HG02571 (cell line): ENCODE measurements around the gene SHPK.

Source experiments
- ATAC-seq: cut with Tn5 transposase; IDR thresholded peaks from one replicate; pipeline ENCODE4 v1.9.1; 2021; ENCODE audit warnings: mild to moderate bottlenecking, moderate library complexity; ENCODE audit not compliant: unreplicated experiment

SHPK gene

DNA sequence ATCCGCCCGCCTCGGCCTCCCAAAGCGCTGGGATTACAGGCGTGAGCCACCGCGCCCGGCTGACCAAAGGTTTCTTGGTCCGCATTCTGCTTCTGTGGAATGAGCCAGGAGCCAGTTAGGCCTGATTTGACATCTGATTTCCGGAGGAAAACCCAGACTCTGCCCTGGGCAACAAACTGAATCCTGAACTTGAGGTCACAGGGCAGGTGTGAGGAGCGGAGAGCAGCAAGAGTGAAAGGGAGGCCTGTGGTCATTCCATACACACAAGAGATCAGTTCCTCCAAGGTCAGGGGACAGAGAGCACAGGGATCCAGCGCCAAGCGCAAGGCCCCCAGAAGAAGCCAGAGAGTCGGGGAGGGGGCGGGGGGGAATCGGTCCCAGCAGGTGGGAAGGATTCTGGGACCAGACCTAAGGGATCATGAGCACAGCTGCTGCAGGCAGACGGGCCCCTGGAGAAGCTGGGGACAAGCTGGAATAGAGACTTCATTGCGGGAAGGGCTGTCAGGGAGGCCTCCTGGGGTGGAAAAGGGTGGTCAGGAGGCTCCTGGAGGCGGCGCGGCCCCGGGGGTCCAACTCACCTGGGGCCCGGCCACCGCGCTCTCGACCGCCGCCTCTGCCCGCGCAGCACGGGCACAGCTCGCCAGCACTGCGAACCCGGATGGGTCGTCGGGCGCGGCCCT lies 436 bp downstream of the SHPK start:
- no peak for ATAC-seq

GRCh38 chr17:3632287-3632686 lies 3.8 kb downstream of the SHPK start:
- no peak for ATAC-seq

- ATAC-seq: no peak
Observed at GRCh38 chr17:3630781-3631180, 5.3 kb downstream of the SHPK start.

DNA sequence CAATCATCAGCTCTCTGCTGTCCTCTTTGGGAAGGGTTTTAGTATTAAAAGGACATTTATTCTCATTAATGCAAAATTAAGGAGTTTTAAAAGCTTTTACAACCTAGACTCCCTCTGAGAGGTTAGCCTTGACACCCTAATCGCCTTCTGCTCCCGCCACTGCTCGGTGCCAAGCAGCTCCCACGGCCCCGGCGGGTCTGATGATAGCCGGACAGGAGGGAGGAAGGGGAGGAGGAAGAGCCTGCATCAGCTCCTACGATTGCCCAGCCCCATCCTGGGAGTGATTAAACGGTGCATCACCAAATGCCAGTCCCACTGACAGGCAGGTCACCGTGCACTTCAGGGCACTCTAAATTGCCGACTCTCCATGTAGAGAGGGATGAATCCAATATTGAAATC lies 8.3 kb downstream of the SHPK start:
- no peak for ATAC-seq

DNA sequence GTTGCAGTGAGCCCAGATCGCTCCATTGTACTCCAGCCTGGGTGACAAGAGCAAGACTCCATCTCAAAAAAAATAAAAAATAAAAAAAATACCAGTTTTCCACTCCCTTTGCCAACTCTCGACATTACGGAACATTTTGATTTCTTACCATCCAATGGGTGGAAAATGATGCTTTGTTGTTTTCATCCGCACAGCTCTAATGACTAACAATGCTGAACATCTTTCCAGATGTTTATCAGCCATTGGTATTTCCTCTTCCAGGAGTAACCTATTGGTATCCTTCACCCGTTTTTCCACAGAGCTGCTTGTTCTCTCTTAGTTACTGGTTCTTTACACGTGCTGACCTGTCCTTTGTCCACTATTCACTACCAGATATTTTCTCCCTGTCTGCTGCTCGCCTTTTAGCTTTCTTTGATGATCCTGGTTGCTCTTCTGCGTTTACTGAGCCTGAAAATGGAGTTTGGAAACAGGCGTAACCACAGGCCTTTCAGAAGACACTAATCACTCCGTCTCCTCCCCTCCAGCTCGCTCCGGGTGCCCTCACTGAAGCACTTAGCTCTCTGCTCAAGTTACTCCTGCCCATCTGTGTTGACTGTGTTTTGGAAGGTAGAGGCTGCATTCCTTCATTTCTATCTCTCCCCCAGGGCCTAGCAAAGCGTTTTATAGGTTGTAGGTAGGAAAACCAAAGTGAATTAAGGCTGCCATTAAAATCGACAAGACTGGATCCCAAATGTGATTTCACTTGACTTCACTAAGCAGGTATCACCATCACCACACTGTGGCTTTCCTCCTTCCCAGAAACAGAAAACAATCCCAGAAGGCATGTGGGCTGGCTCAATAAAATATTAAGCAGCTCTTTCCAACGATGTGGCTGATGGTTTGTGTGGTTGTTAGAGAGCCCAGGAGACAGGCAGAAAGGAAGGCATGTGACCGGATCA lies 8.9 kb downstream of the SHPK start:
- ATAC-seq: no peak

DNA sequence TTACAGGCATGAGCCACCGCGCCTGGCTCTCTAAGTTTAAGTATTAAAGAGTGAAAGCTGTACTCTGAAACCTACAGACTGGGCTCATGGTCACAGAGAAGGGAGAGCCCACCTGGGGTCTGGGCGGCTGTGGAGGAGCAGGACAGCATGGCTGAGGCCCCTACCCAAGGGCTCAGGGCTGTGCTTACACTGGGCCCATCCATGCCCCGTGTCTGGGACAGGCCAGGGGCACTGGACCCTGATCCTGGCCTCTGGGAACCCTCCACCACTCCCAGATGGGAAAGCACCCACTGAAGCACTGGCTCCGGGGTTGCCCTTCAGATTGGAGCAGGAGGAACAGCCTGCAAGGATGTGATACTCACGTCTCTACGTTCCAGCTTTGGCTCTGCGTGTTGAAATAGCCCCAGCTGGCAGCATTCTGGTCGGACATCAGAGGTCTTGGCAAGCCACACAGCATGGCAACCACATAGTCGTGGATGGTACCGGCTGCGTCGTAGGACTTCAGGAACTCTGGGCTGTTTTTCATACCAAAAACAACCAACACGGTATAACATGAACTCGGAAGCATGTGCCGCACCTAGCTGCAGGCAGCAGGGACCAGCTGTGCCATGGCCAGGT lies 13.0 kb downstream of the SHPK start:
- no peak for ATAC-seq

GRCh38 chr17:3621146-3621720 lies 14.8 kb downstream of the SHPK start:
- no peak for ATAC-seq

GRCh38 chr17:3615160-3615870 lies 20.7 kb downstream of the SHPK start:
- no peak for ATAC-seq

- ATAC-seq: no peak
Observed at GRCh38 chr17:3613124-3613523, 22.9 kb downstream of the SHPK start.

DNA sequence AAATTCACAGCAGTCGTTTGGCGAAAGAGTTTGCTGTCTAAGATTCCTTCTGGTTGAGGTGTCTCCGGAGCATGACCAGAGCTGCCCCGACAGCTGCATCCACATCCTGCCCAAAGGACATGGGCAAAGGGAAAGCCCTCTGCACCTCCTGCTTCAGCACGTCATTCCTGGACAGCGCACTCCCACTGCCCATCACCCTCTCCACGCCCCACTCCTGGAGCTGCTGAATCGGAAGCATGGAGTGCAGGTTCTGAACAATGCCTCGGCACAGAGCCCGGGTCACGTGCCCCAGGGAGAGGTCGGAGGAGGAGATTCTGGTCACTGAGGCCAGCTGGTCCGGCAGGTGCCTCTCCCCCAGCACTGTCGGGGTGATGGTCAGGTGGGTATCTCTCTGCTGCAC lies 25.5 kb downstream of the SHPK start:
- ATAC-seq: no peak

- no peak for ATAC-seq
Observed at GRCh38 chr17:3609689-3610088, 26.4 kb downstream of the SHPK start.

DNA sequence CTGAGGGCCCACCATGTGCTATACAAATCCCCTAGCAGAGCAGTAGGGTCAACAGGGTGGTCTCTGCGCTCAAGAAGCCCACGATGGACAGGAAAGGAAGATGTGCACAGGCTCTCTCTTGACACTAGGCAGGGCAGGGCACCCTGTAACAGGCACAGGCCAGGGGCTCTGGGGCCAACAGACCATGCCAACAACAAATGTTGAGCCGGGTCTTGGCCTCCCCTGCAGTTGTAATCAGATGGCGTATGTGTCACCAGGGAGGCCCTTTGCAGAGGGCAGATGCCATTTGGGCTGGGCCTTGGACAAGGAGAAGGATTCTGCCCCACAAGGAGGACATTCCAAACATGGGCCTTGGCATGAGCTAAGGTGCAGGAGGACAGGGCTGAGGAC lies 32.2 kb downstream of the SHPK start:
- no peak for ATAC-seq

DNA sequence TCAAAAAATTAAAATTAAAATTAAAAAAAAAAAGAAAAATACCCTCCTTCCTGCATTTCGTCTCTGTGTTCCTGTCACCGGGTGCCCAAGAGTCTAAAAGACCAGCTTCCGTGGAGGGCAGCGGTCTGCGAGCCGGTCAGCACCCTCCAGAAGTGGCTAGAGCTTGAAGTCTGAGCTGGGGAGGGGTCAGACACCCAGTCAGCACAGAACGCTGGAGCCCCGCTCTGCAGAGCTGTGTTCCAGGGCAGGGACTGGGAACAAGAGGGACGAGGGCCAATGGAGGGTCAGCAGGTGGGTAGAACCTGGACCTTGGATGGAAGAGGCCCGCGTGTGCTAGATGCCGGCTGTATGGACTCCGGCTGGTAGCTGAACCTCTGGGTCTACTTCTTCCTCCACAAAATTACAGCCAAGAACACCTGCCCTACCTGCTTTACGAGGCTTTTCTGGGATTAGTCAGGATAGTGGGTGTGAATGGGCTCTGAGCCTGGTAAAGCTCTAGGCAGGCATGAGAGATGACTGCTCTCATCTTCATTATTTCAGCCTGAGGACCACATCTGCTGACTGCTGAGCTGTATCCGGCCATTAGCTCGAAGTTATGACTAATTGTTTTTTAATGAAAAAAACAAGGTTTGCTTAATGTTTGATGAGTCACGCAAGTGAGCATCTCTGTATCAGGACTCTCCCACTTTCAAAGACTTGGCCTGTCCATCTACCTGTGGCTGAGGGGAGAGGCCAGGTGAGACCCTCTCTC lies 32.8 kb downstream of the SHPK start:
- ATAC-seq: no peak

DNA sequence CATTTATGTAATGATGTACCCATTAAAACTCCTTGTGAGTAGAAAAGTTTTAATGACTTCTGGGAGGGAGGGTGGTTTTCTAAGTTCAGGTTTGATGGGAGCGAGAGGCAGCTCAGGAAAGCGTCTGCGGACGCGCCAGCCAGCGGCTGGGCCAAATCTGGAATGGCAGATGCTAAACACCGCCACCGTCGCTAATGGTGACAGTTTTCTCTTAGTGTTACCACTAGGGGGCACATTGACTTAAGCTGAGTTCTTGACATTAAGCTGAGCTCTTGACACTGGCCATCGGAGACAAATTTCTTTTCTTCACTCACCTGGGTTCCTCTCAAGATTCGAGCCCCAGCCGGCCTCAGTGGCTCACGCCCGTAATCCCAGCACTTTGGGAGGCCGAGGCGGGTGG lies 33.6 kb downstream of the SHPK start:
- no peak for ATAC-seq

- no peak for ATAC-seq
Observed at GRCh38 chr17:3600529-3601205, 35.4 kb downstream of the SHPK start.

DNA sequence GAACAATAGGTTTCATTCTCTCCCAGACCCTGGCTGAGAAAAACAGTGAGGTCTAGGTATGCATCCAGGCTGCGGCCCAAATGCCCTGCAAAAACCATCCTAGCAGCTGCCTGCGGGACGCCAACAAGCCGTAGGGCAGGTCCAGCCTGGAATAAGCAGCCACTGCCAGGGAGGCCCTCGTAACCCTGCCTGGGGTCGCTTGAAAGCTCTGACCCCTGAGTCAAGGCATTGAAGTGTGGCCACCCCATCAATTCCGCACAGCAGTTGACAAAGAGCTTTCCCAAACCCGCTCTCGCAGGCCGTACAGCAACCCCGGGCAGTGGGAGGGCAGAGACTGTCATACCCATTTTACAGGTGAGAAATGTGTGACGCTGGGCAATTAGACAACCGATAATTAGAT lies 38.0 kb downstream of the SHPK start:
- ATAC-seq: no peak

GRCh38 chr17:3596804-3597464 lies 39.1 kb downstream of the SHPK start:
- no peak for ATAC-seq

- no peak for ATAC-seq
Observed at GRCh38 chr17:3594976-3595375, 41.1 kb downstream of the SHPK start.
